ENCODE data around the gene CDS1. TPM values are rescaled to one million over a fixed set of nuclear protein-coding genes. Genes with fewer than 3 reads are reported as not detected.
A peak's percentile ranks its signal among the peaks of the same experiment; 100 is the strongest.
"Not testable (repeated sequence)": the region's sequence is repeated elsewhere in the genome, so short reads cannot be mapped to it uniquely, and the experiment has no call there.

Gene CDS1
- 0.45 and 1.6 TPM in 2 replicates for total RNA-seq (2014; rRNA removed; shearing (Covaris generic))

DNA sequence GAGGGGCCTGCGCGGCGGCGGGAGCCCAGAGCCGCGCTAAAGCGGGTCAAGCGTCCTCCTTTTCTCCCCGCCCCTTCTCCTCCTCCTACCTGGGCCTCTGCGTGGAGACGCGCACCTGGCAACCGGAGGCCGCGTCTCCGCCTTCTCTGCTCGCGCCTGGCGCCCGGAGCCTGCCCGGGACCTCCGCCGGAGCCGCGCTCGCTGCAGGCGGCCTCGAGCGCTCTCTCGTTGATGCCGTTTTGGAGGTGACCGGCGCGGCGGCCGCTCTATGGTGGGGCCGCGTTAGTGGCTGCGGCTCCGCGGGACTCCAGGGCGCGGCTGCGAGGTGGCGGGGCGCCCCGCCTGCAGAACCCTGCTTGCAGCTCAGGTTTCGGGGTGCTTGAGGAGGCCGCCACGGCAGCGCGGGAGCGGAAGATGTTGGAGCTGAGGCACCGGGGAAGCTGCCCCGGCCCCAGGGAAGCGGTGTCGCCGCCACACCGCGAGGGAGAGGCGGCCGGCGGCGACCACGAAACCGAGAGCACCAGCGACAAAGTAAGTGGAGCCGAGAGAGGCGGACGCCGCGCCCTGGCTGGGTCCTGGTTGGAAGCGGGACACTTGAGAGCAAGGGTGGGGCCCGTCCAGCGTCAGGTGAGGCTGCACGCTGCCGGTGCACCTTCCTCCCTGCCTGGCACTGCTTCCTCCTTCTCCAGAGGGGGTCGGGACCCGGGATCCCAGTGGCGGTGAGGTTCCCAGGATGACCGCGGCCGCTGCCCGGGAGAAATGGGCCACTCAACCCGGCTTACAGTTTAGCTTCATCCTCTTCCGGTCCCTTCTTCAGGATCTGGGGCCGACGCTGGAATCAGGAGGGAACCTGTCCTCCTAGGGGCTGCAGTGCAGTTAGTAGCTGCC, at the start of gene CDS1:
Gene CDS1, plus strand, starts transcription at position 140 of the 888 bp plus-strand sequence. Its CDS starts 275 bp downstream, at position 415.
- DNase-seq (ENCODE audit: low read depth), result no peak

DNA sequence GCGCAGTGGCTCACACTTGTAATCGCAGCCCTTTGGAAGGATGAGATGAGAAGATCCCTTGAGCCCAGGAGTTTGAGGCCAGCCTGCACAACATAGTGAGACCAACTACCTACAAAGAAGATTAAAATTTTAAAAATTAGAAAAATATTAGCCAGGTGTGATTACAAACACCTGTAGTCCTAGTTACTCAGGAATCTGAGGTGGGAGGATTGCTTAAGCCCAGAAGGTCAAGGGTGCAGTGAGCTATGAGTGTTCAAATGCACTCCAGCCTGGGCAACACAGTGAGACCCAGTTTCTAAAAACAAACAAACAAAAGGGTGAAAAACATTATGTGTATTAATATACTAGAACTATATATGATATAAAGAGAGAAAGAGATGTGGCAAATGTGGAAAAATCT, 47.0 kb upstream of the CDS1 start:
- DNase-seq (ENCODE audit: low read depth), result no peak

DNA sequence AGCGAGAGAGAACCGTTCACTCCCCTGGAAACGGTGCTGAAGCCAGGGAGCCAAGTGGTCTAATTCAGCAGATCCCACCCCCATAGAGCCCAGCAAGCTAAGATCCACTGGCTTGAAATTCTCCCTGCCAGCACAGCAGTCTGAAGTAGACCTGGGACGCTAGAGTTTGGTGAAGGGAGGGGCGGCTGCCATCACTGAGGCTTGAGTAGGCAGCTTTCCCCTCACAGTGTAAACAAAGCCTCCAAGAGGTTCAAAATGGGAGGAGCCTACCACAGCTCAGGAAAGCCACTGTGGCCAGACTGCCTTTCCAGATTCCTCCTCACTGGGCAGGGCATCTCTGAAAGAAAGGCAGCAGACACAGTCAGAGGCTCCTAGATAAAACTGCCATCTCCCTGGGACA, 37.8 kb upstream of the CDS1 start:
- no peak for DNase-seq (ENCODE audit: low read depth)

DNA sequence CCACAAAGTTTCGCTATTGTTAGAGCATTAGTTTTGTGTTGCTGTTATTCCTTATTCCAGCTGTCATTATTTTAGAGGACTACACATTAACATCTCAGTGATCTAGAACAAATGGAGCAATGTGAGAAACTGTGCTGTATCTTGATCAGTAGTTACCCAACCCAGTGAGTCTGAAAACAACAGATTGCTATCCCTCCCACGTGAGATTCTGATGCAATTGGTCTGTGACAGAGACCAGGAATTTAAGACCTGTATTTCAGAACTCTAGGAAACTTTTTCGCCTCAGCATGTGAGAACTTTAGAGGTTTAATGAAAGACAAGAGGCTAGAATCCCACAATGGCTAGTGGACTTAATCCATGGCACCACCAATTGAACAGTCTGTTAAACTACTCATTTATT, 35.7 kb upstream of the CDS1 start:
- no peak for DNase-seq (ENCODE audit: low read depth)

DNA sequence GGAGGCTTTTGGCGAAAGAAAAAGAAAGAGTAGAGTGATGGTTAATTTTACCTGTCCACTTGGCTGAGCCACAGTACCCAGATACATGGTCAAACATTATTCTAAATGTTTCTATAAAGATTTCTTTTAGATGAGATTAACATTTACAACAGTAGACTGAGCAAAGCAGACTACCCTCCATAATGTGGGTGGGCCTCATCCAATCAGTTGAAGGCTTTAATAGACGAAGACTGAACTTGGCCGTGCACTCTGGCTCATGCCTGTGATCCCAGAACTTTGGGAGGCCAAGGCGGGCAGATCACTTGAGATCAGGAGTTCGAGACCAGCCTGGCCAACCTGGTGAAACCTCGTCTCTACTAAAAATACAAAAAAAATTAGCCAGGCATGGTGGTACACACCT, 33.7 kb upstream of the CDS1 start:
- DNase-seq (ENCODE audit: low read depth), result not testable (repeated sequence)

DNA sequence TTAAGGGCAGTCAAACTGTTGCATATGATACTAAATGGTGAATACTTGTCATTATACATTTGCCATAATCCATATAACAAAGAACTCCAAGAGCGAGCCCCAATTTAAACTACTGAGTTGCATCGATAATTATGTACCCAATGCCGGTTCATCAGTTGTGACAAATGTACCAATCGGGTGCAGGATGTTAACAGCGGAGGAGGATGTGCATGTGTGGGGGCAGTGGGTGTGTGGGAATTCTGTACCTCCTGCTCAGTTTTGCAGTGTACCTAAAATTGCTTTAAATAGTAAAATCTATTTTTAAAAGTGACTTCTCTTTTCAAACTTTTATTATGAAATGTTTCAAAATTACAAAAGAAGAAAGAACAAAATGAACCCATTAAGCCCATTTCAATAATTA, 20.8 kb upstream of the CDS1 start:
- no peak for DNase-seq (ENCODE audit: low read depth)

DNA sequence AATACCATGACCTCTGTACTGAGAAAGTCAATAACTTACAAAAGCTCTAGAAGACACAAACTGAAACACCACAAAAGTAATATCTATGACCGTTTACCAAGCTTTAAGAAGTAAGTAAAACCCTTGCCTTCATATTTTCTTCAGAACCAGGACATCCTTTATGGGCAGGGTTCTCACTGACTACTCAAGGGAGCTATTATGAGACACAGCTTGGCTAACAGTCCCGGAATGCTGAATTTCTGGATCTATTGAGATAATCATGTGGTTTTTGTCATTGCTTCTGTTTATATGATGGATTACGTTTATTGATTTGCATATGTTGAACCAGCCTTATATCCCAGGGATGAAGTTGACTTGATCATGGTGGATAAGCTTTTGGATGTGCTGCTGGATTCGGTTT, 19.9 kb upstream of the CDS1 start:
- DNase-seq (ENCODE audit: low read depth), result no peak

DNA sequence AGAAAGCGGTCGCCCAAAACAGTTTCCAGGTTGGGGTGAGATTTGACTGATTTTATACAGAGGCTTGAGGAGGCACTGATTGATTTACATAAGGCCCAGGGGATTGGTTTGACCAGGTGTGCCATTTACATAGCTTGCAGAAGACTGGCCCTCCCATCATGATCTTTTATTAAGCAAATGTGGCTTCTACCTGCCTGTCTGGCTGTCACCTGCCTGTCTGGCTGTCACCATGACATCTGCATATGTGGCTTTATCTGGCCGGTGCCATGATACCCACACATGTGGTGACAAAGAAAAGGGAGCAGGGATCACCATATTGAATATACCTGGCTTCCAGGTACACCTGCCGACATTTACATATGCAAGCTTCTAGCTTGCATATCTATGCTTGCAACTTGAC, 17.0 kb upstream of the CDS1 start:
- DNase-seq (ENCODE audit: low read depth), result no peak

DNA sequence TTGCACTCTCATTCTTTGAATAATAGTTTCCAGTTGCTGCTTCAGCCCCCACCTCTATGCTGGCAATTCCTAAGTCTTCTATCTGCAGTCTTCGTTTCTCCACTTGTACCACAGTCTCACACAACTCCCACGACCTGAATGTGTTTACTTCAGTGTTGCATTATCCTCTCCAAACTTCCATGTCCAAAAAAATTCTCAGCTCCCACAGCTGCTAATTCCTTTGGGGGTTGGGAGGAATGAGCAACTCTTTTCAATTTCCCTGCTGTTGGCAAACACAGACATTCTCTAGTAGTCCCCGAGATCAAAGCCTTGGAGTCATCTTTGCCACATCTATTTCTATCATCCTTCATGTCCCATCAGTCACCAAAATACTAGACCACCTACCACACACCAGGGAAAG, 14.4 kb upstream of the CDS1 start:
- DNase-seq (ENCODE audit: low read depth), result no peak

DNA sequence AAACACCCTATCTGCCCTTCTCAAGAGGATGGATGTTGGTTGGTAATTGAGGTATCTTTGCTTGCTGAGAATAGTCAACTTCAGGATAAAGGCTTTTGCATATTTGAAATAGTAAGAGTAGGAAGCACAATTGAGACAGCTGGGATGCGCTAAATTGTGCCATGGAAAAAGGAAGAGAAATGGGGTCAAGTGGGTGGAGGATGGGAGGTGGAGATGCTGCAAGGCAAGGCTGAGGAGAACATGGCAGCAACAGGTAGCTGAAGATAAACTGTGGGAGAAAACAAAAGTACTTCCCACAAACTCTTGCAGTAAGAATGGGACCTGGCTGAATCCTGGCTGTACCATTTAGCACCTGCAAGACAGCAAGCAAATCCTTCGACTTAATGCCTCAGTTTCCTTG, 13.9 kb upstream of the CDS1 start:
- no peak for DNase-seq (ENCODE audit: low read depth)

DNA sequence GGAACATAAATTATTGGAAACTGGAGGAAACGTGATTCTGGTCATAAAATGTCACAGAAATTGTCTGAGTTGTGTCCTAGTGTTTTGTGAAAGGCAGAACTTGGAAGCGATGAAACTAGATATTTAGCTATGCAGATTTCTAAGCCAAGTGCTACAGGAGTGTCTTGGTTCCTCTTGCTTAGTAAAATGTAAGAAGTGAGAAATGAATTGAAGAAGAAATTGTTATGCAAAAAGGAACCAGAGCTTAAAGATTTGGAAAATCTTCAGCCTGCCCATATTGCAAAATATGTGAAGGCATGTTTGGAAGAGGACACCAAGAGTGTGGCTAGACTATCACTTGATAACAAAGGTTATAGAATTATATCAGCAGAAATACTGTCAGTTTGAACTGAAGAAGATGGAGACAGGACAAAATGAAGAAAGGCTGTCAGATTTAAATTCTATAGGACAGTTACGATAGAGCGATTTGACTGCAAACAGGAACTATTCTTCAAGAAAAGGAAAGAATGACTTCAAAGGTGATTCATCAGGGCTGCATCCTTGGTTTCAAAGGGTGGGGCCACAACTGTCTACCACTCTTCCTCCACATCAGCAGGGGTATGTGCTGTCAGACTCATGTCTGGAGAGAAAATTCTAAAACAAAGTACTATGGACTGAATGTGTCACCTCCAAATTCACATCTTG, 9.4 kb upstream of the CDS1 start:
- DNase-seq (ENCODE audit: low read depth), result peak; percentile 9

DNA sequence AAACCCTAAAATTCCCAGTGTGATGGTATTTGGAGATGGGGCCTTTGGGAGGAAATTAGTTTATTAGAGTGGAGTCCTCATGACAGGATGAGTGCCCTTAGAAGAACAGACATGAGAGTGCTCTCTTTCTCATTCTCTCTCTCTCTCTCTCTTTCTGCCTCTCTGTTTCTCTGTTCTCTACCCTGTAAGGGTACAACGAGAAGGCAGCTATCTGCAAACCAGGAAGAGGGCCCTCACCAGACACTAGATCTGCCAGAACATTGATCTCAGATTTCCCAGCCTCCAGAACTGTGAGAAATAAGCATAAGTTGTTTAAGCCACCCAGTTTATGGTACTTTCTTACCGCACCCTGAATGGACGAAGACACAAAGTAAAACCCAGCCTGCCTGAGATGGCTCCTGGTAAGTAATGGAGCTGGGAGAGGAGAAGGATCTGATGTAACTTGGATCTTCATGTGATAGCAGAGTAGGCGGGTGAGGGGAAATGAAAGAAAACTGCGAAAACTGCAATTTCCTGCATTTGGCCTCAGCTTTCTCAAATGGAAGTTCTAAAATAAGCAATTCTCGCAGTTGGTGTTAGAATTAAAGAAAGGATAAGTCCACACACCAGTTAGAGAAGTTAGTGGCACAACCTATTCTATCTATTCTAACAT, 8.7 kb upstream of the CDS1 start:
- no peak for DNase-seq (ENCODE audit: low read depth)

DNA sequence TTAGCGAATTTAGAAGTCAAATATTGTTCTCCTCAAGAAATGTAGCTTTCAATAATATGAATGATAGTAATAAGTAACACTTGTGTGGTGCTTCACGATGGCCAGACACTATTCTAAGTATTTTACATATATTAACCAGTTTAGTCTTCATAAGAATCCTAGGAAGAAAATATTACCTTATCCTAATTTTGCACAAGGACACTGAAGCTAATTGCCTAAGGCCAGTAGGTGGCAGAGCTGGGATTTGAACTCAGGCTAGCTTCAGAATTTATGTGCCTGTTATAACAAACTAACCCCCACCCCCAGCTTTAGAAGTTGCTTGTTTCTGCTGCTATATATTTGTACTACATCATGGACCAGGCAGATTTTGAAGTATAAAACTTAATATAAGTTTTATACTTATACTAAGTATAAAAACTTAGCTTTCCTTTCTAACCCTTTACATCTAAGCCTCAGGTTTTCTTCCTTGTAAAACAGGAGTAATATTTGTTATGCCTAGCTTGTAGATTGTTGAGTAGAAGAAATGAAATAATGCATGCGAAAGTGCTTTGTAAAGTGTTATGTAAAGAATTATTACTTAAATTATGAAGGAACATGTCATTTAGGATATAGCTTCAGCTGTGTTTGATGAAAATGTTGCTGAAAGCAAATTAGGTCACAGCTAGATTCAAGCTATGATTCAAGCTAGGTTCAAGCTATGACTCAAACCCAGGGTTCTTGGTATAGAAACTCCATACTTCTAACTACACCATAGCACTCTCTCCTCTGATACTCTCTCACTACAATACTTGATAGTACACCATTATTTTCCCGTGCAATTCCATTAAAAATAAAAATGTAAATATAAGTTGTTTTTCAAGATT, 4.2 kb upstream of the CDS1 start:
- peak; percentile 24 for DNase-seq (ENCODE audit: low read depth)

DNA sequence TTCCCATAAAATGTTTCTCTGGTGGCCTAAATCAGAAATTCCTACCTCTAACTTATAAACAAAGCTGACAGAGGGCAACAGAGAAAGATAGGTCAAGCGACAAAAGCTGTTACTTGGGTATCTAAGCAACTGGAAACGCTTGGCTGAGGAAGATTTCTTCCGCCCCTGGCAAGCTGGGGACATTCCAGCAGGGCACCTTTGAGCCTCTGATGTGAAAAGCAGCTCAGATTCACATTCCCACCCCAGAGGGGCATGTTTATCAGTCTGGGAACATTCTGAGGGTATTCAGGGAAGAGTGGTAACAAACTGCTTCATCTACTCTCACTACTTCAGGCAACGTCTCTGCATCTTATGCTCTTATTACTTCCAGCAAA, 3.5 kb upstream of the CDS1 start:
- no peak for DNase-seq (ENCODE audit: low read depth)

DNA sequence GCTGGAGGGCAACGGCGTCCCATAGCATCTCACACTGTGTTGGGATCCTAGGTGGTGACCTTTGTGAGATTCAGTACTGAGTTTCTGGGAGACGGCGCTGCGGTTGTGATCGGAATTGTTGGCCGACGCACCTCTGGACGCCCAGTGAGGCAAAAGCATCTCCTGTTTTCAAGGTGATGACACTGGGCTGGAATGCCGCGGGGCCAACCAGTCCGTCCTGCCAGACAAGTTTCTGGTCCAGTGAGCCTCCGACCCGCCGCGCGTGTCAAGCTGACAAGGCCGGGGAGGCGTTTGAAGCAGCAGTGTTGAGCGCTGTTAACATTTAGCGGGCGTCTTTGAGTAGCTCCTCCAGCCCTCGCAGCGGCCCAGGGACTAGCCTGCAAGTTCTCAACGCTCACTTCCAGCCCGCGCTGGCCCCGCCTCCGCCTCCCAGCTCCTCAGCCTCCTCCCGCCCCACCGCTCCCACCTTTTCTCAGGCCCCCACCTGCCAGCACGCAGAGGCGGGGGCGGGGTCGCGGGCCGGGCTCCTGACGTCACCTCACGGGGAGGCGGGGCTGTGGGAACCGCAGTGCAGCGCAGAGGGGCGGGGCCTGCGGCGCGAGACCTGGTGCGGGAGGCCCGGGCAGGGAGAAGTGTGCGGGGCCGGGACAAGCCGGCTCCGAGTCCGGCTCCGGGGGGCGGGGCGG, 482 bp upstream of the CDS1 start:
- DNase-seq (ENCODE audit: low read depth), result peak; percentile 76

DNA sequence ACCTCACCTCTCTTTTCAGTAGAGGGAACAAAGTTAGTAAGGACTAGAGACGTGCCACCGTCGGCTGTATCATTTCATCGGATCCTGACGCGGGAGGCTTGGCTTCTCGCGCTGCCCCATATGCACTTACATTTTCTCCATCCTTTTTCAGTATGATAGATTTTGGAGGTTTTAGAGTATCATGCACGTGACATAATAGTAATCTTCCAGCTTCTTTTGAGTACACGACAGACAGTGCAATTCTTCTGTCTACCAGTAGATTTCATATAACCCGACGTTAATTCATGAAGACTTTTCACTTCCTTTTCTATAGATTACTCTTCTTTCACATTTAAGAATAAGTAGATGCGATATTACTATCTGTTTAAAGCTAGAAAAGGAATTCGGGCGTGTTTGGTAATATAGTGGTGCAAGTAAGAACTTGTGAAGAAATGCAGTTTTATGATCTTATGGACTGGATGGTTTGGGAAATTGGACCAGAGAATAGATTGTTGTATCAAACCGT, 1.0 kb downstream of the CDS1 start:
- DNase-seq (ENCODE audit: low read depth), result no peak

DNA sequence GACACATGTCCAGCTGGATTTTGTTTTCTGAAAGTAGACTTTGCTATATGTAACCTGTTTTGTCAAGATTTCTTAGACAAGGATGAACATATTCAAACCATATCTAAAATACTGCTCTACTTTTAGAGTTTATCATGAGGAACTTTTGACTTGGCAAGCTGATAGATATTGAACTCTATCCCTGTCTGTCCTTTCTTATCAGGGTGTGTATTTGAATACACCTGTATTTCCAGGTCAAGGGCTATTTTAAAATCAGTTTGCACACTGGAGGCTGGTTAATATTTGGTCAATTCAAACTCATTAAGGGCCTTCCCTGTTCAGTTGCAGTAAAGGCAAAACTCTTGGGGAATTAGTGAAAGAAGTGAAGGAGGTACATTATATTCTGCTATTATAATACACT, 2.3 kb downstream of the CDS1 start:
- DNase-seq (ENCODE audit: low read depth), result no peak

DNA sequence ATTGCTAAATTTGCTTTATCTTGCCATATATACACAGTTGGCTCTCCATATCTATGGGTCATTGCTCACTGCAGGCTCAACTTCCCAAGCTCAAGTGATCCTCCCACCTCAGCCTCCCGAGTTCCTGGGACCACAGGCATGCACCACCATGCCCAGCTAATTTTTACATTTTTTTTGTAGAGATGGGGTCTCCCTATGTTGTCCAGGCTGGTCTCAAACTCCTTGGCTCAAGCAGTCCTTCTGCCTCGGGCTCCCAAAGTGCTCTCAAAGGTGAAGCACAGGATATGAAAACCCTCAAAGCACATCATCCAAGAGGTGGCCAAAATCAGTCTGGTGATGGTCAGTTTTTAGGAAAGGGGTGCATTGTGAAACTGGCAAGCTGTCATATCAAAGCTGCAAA, 11.8 kb downstream of the CDS1 start:
- DNase-seq (ENCODE audit: low read depth), result no peak

DNA sequence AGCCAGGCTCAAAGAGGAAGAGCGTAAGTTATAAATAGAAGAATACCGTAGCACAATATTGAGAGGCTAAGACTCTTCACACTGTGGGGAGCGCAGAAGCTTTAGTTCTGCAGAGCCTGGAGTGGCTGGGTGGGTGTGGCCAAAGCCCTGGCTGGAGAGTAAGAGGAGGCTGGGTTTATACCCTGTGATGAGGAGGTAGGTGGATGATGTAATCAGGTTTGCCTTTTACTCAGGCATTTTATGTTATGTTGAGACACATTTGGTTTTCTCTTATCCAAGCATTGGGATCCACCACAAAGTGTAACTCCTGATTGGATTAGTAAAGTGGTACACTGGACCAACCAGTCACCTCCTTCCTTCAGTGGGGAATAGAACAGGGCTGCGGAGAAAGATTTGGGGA, 13.9 kb downstream of the CDS1 start:
- peak; percentile 4 for DNase-seq (ENCODE audit: low read depth)

DNA sequence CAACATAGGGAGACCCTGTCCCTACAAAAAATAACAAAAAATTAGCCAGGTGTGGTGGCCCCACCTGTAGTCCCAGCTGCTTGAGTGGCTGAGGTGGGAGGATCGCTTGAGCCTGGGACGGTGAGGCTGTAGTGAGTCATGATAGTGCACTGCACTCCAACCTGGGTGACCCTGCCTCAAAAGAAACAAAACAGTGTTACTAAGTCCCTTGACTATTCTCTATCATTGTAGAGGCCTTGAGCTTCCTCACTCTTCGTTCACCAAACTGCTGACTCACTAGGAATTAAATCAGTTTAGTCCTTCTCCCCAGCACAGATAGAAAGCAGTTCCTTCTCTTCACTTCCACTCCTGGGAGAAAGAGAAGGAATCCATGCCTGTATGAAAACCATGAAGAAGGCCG, 14.5 kb downstream of the CDS1 start:
- DNase-seq (ENCODE audit: low read depth), result peak; percentile 5

DNA sequence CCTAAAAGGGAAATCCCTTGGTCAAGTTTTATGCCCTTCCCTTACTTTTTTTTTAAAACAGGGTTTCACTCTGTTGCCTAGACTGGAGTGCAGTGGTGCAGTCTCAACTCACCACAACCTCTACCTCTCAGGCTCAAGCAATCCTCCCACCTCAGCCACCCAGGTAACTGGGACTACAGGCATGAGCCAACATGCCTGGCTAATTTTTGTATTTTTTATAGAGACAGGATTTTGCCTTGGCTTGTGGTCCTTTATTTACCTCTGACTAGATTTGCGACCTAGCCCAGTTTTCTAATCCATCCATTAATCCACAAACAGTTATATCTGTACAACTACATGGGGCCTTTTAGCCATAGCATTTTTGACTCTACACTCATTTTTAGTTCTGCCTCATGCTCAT, 23.7 kb downstream of the CDS1 start:
- DNase-seq (ENCODE audit: low read depth), result no peak

All from Daoy (cell line).